GM18873 (cell line): Measurements from ENCODE around the gene EIF2S1.
"Not testable (repeated sequence)": the region's sequence is repeated elsewhere in the genome, so short reads cannot be mapped to it uniquely, and the experiment has no call there.

Experiments
- ATAC-seq: cut with Tn5 transposase; IDR thresholded peaks from one replicate; pipeline ENCODE4 v1.9.1; 2021; ENCODE audit warnings: mild to moderate bottlenecking, moderate library complexity, moderate number of reproducible peaks; ENCODE audit not compliant: unreplicated experiment, low FRiP score

The EIF2S1 gene

GRCh38 chr14:67409461-67409860, 49.3 kb downstream of the EIF2S1 start:
- no peak for ATAC-seq

DNA sequence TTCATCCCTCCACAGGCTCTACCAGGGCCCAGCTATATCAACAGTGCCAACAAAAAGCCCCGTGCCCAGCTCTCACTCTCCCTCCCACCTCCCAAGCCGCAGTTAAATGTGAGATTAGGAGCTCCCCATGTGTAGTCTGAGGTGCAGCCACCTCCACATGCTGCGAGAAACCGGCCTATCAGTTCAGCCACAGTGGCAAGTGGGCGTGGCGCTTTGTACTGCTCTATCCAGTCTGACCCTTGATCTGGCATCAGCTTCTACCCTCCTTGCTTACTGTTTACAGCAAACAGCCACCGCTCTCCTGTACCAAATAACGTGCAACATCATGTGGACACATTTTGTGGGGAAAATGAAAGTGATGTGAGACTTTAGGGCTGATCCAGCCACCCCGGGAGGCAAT, 50.2 kb downstream of the EIF2S1 start:
- ATAC-seq: no peak

DNA sequence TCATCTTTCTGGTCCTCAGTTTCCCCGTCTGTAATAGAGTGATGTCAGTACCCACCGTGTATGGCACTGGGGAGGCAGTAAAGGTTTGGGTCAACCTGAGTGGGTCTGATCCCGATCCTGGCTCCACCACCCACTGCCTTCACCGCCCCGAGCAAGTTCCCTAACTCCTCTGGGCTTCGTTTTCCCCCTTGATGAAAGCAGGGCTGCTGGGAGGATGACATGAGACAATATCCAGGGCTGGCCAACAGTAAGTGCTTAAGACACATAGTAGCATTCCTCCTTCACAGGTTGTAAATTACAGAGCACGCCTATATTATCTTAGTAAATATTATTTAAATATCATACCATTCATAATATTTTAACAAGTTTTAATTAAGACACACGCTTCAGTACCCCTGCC, 51.2 kb downstream of the EIF2S1 start:
- ATAC-seq: no peak

- ATAC-seq: no peak
These were observed 51.8 kb downstream of the EIF2S1 start, which contains the start of gene PLEK2 for GRCh38 chr14:67411820-67412421. Gene PLEK2, minus strand, starts transcription at chr14:67412165. Its CDS starts 106 bp downstream, at chr14:67412059.

- no peak for ATAC-seq
These were observed 54.0 kb downstream of the EIF2S1 start for GRCh38 chr14:67413806-67414769.

DNA sequence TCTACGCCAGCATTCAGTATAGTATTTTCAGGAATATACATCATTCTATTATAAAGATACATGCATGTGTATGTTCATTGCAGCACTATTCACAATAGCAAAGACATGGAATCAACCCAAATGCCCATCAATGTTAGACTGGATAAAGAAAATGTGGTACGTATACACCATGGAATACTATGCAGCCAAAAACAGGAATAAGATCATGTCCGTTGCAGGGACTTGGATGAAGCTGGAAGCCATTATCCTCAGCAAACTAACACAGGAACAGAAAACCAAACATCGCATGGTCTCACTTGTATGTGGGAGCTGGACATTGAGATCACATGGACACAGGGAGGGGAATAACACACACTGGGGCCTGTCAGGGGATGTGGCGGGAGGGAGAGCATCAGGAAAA, 55.5 kb downstream of the EIF2S1 start:
- ATAC-seq: not testable (repeated sequence)

DNA sequence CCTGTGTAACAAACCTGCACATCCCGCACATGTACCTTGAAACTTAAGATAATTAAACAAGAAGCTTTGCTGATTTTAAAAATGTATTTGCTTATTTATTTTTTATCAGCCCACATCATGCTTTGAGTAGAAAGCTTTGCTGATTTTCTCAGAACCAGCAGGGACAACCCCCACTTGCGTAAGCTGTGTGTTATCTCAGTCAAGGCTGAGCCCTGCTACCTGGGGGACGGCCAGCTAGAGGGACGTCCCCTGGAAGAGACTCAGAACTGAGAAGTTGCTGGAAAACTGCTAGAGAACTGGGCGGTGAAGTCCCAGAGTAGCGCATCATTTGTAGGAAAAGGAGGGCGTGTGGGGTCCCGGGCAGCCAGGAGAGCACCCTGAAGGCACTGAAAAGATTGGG, 56.0 kb downstream of the EIF2S1 start:
- ATAC-seq: no peak

GRCh38 chr14:67416810-67417209, 56.7 kb downstream of the EIF2S1 start:
- ATAC-seq: no peak

GRCh38 chr14:67417633-67418032, 57.5 kb downstream of the EIF2S1 start:
- no peak for ATAC-seq

DNA sequence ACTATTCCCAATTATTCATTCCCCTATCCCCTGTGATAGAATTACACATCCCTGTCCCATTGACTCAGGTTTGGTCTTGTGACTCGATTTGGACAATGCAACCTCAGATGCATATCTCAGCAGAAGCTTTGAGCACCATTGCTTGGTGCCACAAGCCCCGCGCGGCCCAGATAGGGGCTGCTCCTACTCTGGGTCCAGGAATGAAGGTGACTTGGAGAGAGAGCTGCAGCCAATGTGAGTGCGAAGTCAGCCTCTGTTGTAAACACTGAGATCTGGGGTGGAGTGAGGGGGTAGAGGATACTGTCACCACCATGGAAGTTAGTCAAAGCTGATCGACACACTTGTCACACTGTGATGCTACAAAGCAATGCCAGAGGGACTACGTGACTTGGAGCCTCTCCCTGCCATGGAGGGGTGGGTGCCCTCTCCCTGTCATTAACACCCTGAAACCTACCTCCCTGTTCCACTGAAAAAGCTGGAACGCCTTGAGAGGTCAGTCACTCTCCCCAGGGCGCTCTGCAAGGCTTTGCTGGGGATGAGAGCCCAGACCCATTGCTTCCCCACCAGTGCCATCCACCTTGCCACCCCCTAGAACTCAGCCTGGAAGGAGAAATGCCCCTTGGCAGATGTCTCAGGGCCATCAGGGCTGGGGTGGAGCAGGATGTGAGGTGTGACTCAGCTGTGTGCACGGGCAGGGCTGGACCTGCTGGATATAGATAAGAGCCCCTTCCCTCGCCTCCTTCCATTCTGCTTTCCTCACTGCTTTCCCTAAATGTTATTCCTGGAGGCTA, 58.5 kb downstream of the EIF2S1 start:
- no peak for ATAC-seq

DNA sequence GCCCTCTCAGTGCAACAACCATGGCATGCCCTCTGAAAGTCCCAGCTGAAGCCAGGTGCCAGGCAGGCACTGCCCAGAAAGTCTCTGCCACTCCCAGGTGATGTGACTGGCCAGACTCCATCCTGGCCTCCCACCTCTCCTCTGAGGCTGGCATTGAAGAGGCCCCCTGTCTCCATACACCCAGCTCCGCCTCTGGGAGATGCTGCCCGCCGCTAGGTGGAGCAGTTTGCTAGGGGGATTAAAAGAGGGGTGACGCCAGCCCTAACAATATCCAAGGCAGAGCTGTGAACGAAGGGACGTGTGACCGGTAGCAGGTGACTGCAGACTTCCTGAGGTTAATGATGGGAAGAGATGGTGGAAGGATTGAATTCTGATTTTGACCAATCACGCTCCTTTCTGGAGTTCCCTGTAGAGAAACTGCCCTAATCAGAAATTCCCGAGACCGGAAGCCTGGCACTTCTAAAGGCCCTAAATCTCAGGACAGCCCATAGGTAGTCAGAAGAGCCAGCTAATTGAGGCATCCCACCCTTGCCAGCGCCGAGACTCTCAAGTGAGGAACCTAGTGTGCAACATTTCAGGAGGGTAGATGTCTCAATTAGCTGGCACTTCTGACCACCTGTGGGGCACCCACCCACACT, 60.1 kb downstream of the EIF2S1 start:
- ATAC-seq: no peak

- no peak for ATAC-seq
These were observed 61.5 kb downstream of the EIF2S1 start for GRCh38 chr14:67421356-67422224.

GRCh38 chr14:67423424-67423823, 63.3 kb downstream of the EIF2S1 start:
- ATAC-seq: no peak

DNA sequence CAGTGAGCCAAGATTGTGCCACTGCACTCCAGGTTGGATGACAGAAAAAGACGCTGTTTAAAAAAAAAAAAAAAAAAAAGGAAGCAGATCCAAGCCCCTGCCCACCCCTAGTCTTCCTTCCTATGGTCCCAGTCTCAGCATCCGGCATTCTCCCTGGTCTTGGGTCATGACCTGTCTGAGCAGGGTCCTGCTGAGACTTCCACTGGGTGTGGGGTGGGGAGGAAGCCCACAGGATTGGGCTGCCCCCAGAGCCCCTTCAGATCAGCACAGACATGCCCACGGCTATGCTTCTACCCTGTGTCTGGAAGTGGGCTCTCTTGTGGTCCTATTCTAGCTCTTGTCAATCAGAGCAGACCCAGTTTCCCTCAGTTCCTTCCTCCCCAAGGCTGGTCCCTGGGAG, 64.4 kb downstream of the EIF2S1 start:
- ATAC-seq: no peak

- ATAC-seq: no peak
These were observed 65.5 kb downstream of the EIF2S1 start for GRCh38 chr14:67425608-67426007.

DNA sequence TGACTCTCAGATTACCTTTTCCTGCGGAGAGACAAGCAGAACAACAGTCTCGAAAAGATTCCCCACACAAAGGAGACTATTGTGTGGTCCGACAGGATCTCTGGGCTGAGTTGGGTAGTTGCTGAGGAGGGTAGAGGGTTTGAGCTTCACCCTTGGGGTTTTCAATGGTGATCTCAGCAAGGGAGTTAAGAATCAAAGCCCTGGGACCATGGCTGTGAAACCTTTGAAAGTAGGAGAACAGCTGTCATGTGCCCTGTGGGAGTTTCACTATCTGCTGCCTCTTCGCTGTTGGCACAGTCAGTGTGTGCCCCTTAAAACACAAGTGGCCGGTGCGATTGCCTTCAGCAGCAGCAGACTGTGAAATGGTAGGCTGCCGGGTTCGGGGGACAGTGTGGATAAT, 66.0 kb downstream of the EIF2S1 start:
- no peak for ATAC-seq

DNA sequence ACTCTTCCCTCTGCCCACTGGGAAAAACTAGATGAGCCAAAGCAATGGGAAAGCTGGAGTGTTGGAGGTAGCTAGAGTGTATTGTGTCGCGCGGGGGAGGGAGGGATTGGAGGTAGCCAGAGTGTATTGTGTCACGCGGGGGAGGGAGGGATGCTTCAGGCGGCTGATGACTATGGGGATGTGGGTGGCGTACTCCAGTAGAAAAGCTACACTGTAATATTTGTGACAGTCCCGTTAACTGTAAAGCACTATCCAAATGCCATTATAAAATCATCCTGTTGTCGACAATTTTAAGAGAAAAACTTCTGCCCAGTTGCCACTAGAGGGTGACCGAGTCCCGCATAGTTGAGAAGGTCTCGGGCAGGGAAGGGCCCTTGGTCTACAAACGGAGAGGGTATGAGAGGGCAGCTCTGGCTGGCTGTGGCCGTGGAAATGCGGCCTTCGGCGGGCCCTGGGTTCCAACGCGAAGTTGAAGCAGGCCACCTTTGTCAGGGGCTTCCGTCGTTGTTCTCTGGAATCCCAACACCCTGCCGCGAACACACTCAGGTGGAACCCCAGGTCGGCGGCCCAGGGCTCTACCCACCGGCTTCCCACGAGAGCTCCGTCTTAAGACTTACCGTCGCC, 67.0 kb downstream of the EIF2S1 start:
- no peak for ATAC-seq

DNA sequence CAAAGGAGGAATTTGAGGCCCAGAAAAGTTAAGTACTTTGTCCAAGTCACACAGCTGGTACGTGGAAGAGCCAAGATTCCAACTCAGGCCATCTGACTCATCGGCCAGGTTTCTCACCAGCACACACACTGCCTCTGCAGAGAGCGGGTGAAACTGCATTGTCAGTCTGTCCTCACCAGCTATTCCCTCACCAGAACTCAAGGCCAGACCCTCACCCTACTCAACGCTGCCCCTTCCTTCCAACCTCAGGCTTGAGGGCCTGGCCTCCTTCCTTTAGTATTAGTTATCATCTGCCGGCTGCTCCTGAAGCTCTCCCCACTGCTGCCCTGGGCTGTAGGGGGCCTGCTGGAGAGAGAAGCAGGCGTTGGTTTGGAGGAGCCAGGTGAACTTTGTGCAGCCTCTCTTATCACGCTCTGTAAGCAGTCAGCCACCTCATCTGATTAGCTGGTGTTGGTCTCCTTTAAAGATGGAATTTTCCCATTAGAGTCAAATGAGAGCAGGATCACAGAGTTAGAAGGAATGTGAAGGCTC, 68.4 kb downstream of the EIF2S1 start:
- ATAC-seq: no peak
